DOHH2 (cell line): Measurements from ENCODE around the gene DGAT2L6.

Source experiments
- H3F3A ChIP-seq: fragments of 200-600 bp; sonication (generic), shearing (Covaris generic); 2 replicates; pipeline ENCODE4 v1.6.0; 2016; ENCODE audit warnings: antibody characterized with exemption, mild to moderate bottlenecking; ENCODE audit not compliant: control insufficient read depth, insufficient read depth
- H3K27ac ChIP-seq: fragments of 200-600 bp; sonication (generic); 2 replicates; pipeline ENCODE4 v1.5.1; 2014; ENCODE audit warnings: low read depth, mild to moderate bottlenecking, low read length, moderate library complexity
- H3K27me3 ChIP-seq: fragments of 200-600 bp; sonication (generic); 2 replicates; pipeline ENCODE4 v1.6.1; 2014; ENCODE audit warnings: mild to moderate bottlenecking, low read length, mixed read lengths; ENCODE audit not compliant: control insufficient read depth
- H3K36me3 ChIP-seq: fragments of 200-600 bp; sonication (generic); 2 replicates; pipeline ENCODE4 v1.6.1; 2014; ENCODE audit warnings: mild to moderate bottlenecking, low read length, moderate library complexity, mixed read lengths; ENCODE audit not compliant: control insufficient read depth
- H3K4me1 ChIP-seq: fragments of 200-600 bp; sonication (generic); 2 replicates; pipeline ENCODE4 v1.6.1; 2014; ENCODE audit warnings: mild to moderate bottlenecking, low read length, mixed read lengths; ENCODE audit not compliant: control insufficient read depth
- H3K4me2 ChIP-seq: fragments of 200-600 bp; sonication (generic); 2 replicates; pipeline ENCODE4 v1.6.0; 2014; ENCODE audit warnings: mild to moderate bottlenecking, low read length, moderate library complexity
- H3K4me3 ChIP-seq: fragments of 200-600 bp; sonication (generic); 2 replicates; pipeline ENCODE4 v1.5.1; 2014; ENCODE audit warnings: mild to moderate bottlenecking, low read length, mixed read lengths
- H3K79me2 ChIP-seq: fragments of 200-600 bp; sonication (generic); 2 replicates; pipeline ENCODE4 v1.6.1; 2014; ENCODE audit warnings: mild to moderate bottlenecking, low read length, mixed read lengths; ENCODE audit not compliant: control insufficient read depth
- H3K9me2 ChIP-seq: fragments of 200-600 bp; sonication (generic); replicated peaks from 2 replicates; pipeline ENCODE4 v1.6.1; 2014; ENCODE audit warnings: mild to moderate bottlenecking, low read length, mixed read lengths; ENCODE audit not compliant: control insufficient read depth
- H3K9me3 ChIP-seq: fragments of 200-600 bp; sonication (generic); 2 replicates; pipeline ENCODE4 v1.6.1; 2014; ENCODE audit warnings: antibody characterized with exemption, low read length, mixed read lengths; ENCODE audit not compliant: control insufficient read depth, insufficient read depth
- H4K20me1 ChIP-seq: fragments of 200-600 bp; sonication (generic); 2 replicates; pipeline ENCODE4 v1.6.0; 2014; ENCODE audit warnings: low read depth, mild to moderate bottlenecking, antibody characterized with exemption, low read length, moderate library complexity; ENCODE audit not compliant: control insufficient read depth, insufficient read depth
- EZH2phosphoT487 ChIP-seq: fragments of 200-600 bp; sonication (generic); IDR thresholded peaks from 2 replicates; pipeline ENCODE4 v1.6.1; 2017; ENCODE audit warnings: borderline replicate concordance, mild to moderate bottlenecking, antibody characterized with exemption, low read length, moderate library complexity, mixed read lengths
- TF ChIP-seq, protein P1 (sequence below): fragments of 200-600 bp; sonication (generic); IDR thresholded peaks from one replicate; pipeline ENCODE4 v1.5.1; 2014; ENCODE audit warnings: antibody characterized with exemption, mild to moderate bottlenecking, low read depth, low read length; ENCODE audit not compliant: poor library complexity, severe bottlenecking

Gene DGAT2L6

DNA sequence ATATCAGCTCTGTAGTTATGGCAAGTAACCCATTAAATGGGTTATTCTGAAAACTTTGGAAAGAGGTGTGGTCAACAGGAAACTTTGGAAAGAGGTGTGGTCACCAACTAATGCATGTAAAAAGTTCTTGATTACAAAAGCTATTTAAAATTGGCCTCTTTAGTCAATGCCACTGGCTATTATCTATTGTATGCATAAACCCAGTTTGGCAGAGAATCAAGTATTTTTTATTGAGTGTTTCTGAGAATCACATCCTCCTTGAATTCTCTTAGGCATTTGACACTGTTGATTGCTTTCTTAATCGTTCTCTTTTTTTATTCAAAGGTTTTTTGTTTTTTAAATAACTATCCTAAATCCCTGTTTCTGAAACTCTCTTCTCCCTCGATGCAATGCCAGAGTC is 75.2 kb downstream of the DGAT2L6 start:
- TF ChIP-seq, protein P1, sequence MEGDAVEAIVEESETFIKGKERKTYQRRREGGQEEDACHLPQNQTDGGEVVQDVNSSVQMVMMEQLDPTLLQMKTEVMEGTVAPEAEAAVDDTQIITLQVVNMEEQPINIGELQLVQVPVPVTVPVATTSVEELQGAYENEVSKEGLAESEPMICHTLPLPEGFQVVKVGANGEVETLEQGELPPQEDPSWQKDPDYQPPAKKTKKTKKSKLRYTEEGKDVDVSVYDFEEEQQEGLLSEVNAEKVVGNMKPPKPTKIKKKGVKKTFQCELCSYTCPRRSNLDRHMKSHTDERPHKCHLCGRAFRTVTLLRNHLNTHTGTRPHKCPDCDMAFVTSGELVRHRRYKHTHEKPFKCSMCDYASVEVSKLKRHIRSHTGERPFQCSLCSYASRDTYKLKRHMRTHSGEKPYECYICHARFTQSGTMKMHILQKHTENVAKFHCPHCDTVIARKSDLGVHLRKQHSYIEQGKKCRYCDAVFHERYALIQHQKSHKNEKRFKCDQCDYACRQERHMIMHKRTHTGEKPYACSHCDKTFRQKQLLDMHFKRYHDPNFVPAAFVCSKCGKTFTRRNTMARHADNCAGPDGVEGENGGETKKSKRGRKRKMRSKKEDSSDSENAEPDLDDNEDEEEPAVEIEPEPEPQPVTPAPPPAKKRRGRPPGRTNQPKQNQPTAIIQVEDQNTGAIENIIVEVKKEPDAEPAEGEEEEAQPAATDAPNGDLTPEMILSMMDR = no peak
- TF ChIP-seq EZH2phosphoT487 = no peak
- no peaks in the 10 kb centered on the region for H3K27me3 ChIP-seq
- no peaks in the 10 kb centered on the region for H3K9me3 ChIP-seq
- no peaks in the 10 kb centered on the region for H3K9me2 ChIP-seq
- no peak overlapping the region for H3K4me3 ChIP-seq
- no peaks in the 10 kb centered on the region for H3F3A ChIP-seq
- H4K20me1 ChIP-seq = no peaks in the 10 kb centered on the region
- H3K4me2 ChIP-seq = no peak overlapping the region
- no peaks in the 10 kb centered on the region for H3K79me2 ChIP-seq
- H3K36me3 ChIP-seq = no peaks in the 10 kb centered on the region
- H3K27ac ChIP-seq = no peak overlapping the region
- no peaks in the 10 kb centered on the region for H3K4me1 ChIP-seq

DNA sequence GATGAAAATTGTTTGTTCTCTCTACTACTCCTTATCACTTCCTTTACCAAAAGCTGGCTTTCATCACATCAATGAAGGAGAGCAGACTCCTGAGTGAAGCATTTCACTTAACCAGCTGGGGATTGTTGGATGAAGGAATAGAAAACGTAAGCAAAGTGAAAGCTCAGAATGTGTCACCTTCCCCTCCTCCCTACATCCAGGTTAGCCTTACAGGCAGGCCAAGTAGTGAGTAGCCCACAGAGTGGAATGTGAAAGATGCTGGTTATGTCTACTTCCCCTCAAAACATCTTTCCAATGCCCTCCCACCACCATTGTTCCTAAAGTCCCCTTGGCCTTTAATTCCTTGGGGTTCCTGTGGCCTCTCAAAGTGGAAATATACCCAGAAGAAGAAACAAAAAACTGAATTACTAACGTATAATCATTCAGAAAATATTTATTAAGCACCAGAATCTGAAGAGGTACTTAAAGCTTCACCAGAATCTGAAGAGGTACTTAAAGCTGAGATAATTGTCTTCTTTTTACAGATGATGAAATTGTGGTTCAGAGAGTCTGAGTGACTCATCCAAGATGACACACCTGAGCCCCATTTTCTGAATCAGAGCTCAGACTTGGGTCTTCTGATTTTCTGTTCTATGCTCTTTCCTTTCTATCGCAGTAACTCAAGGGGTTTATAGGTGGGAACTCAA is 76.2 kb downstream of the DGAT2L6 start:
- TF ChIP-seq, protein P1 = no peak
- no peak for TF ChIP-seq EZH2phosphoT487
- no peaks in the 10 kb centered on the region for H3K79me2 ChIP-seq
- no peaks in the 10 kb centered on the region for H3K9me2 ChIP-seq
- H3K4me1 ChIP-seq = no peaks in the 10 kb centered on the region
- no peaks in the 10 kb centered on the region for H3K27me3 ChIP-seq
- H3K4me2 ChIP-seq = no peak overlapping the region
- H3F3A ChIP-seq = no peaks in the 10 kb centered on the region
- no peak overlapping the region for H3K4me3 ChIP-seq
- no peaks in the 10 kb centered on the region for H3K9me3 ChIP-seq
- no peaks in the 10 kb centered on the region for H3K36me3 ChIP-seq
- H4K20me1 ChIP-seq = no peaks in the 10 kb centered on the region
- H3K27ac ChIP-seq = no peak overlapping the region

DNA sequence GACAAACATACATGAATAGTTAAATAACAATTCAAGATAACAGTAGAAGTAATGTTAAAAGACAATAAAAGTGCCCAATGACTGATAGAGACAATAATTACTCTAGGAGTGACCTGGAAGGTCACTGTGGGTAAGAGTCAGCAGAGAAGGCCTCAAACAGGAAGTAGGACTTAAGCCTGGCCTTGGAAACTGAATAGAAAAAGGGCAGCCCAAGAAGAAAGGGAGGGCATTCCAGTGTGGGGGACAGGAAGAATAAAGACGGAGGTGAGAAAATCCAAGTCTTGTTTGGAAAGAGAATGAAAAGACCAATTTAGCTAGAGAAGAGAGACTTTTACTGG is 76.7 kb downstream of the DGAT2L6 start:
- Histone ChIP-seq H3F3A (no peaks in the 10 kb centered on the region), H3K27ac (no peak overlapping the region), H3K4me3 (no peak overlapping the region), H3K4me2 (no peak overlapping the region), H3K36me3 (no peaks in the 10 kb centered on the region), H3K9me2 (no peaks in the 10 kb centered on the region), H4K20me1 (no peaks in the 10 kb centered on the region), H3K27me3 (no peaks in the 10 kb centered on the region), H3K79me2 (no peaks in the 10 kb centered on the region), H3K4me1 (no peaks in the 10 kb centered on the region), H3K9me3 (no peaks in the 10 kb centered on the region)
- TF ChIP-seq, protein P1 = no peak
- no peak for TF ChIP-seq EZH2phosphoT487

DNA sequence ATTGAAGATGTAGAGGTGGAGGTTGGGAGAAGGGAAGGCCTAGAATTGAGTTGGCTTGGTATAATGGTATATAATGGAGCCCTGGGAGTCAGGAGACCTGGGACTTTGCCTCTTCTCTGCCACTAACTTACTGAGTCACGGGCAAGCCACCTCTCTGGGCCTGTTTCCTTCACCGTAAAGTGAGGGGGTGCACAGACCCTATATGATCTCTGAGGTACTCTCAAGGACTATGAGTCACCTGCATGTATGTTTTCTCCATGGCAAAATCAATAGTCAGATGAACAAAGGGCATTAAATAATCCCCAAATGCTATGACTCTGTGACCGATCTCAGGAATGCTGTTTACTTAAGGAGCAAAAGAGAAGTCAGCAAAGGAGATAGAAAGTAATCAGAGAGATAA is 77.6 kb downstream of the DGAT2L6 start:
- no peak overlapping the region for H3K27ac ChIP-seq
- H3K36me3 ChIP-seq = no peaks in the 10 kb centered on the region
- no peaks in the 10 kb centered on the region for H3F3A ChIP-seq
- H3K9me2 ChIP-seq = no peaks in the 10 kb centered on the region
- TF ChIP-seq, protein P1 = no peak
- TF ChIP-seq EZH2phosphoT487 = no peak
- H3K9me3 ChIP-seq = no peaks in the 10 kb centered on the region
- no peaks in the 10 kb centered on the region for H4K20me1 ChIP-seq
- H3K27me3 ChIP-seq = no peaks in the 10 kb centered on the region
- H3K4me1 ChIP-seq = no peaks in the 10 kb centered on the region
- H3K79me2 ChIP-seq = no peaks in the 10 kb centered on the region
- H3K4me3 ChIP-seq = no peak overlapping the region
- no peak overlapping the region for H3K4me2 ChIP-seq
